H9 (cell line): ENCODE results near the gene CLEC4G. TPM values are rescaled to one million over a fixed set of nuclear protein-coding genes. Genes with fewer than 3 reads are reported as not detected.

ENCODE experiments used
- DNase-seq: peaks from one replicate; pipeline ENCODE4 v3.0.0-alpha.2; 2017
- H2AFZ ChIP-seq: one replicate; pipeline ENCODE4 v1.6.1; 2013; ENCODE audit warnings: mild to moderate bottlenecking, low read length, control low read depth, moderate library complexity
- H2AK5ac ChIP-seq: 2 replicates; pipeline ENCODE4 v1.6.1; 2013; ENCODE audit warnings: low read length, control low read depth, mixed read lengths; ENCODE audit not compliant: insufficient read length
- H2BK120ac ChIP-seq: one replicate; pipeline ENCODE4 v1.6.1; 2013; ENCODE audit warnings: low read depth, mild to moderate bottlenecking, low read length, control low read depth, inconsistent platforms; ENCODE audit not compliant: poor library complexity, severe bottlenecking
- H2BK12ac ChIP-seq: 2 replicates; pipeline ENCODE4 v1.6.1; 2013; ENCODE audit warnings: low read length, control low read depth, mixed read lengths, low read depth; ENCODE audit not compliant: insufficient read length
- H2BK15ac ChIP-seq: 2 replicates; pipeline ENCODE4 v1.6.1; 2013; ENCODE audit warnings: low read depth, low read length, control low read depth
- H2BK20ac ChIP-seq: one replicate; pipeline ENCODE4 v1.6.1; 2013; ENCODE audit warnings: low read depth, mild to moderate bottlenecking, low read length, control low read depth, inconsistent platforms; ENCODE audit not compliant: poor library complexity, severe bottlenecking
- H2BK5ac ChIP-seq: 2 replicates; pipeline ENCODE4 v1.6.1; 2013; ENCODE audit warnings: low read length, control low read depth, mixed read lengths; ENCODE audit not compliant: insufficient read length
- H3K14ac ChIP-seq: 2 replicates; pipeline ENCODE4 v1.6.1; 2013; ENCODE audit warnings: low read length, control low read depth; ENCODE audit not compliant: insufficient read depth
- H3K18ac ChIP-seq: 2 replicates; pipeline ENCODE4 v1.6.1; 2013; ENCODE audit warnings: low read depth, mild to moderate bottlenecking, mixed read lengths, low read length, control low read depth; ENCODE audit not compliant: insufficient read length
- H3K23ac ChIP-seq: 2 replicates; pipeline ENCODE4 v1.6.1; 2013; ENCODE audit warnings: low read length, control low read depth, mixed read lengths, low read depth; ENCODE audit not compliant: insufficient read length
- H3K23me2 ChIP-seq: 2 replicates; pipeline ENCODE4 v1.6.1; 2013; ENCODE audit warnings: low read depth, mild to moderate bottlenecking, mixed read lengths, low read length, control low read depth; ENCODE audit not compliant: insufficient read length, poor library complexity, severe bottlenecking
- H3K27ac ChIP-seq: 2 replicates; pipeline ENCODE4 v1.5.1; 2013; ENCODE audit warnings: low read length, control low read depth, mixed read lengths, low read depth; ENCODE audit not compliant: insufficient read length
- H3K27me3 ChIP-seq: 2 replicates; pipeline ENCODE4 v1.6.1; 2013; ENCODE audit warnings: low read length, control low read depth, inconsistent platforms; ENCODE audit not compliant: insufficient read depth
- H3K4ac ChIP-seq: 2 replicates; pipeline ENCODE4 v1.6.1; 2013; ENCODE audit warnings: low read depth, mild to moderate bottlenecking, control low read depth, inconsistent platforms, low read length, moderate library complexity
- H3K4me1 ChIP-seq: 2 replicates; pipeline ENCODE4 v1.6.1; 2013; ENCODE audit warnings: low read length, control low read depth, inconsistent platforms; ENCODE audit not compliant: insufficient read depth
- H3K4me2 ChIP-seq: 2 replicates; pipeline ENCODE4 v1.6.1; 2013; ENCODE audit warnings: low read length, control low read depth, mixed read lengths; ENCODE audit not compliant: insufficient read length, insufficient read depth
- H3K56ac ChIP-seq: 2 replicates; pipeline ENCODE4 v1.6.1; 2013; ENCODE audit warnings: low read depth, mild to moderate bottlenecking, mixed read lengths, low read length, control low read depth; ENCODE audit not compliant: insufficient read length
- H3K79me1 ChIP-seq: 2 replicates; pipeline ENCODE4 v1.6.1; 2013; ENCODE audit warnings: low read depth, mild to moderate bottlenecking, moderate library complexity, low read length, control low read depth, inconsistent platforms; ENCODE audit not compliant: insufficient read depth, poor library complexity, severe bottlenecking
- H3K79me2 ChIP-seq: 2 replicates; pipeline ENCODE4 v1.6.1; 2013; ENCODE audit warnings: low read length, control low read depth, inconsistent platforms; ENCODE audit not compliant: insufficient read depth
- H3K9ac ChIP-seq: 2 replicates; pipeline ENCODE4 v1.6.1; 2013; ENCODE audit warnings: low read length, control low read depth, mixed read lengths; ENCODE audit not compliant: insufficient read length; ENCODE audit errors: extremely low read depth
- H3K9me3 ChIP-seq: one replicate; pipeline ENCODE4 v1.6.1; 2013; ENCODE audit warnings: low read depth, low read length, inconsistent platforms; ENCODE audit not compliant: control insufficient read depth
- H3T11ph ChIP-seq: one replicate; pipeline ENCODE4 v1.6.1; 2013; ENCODE audit warnings: mild to moderate bottlenecking, low read length, control low read depth, inconsistent platforms
- H4K20me1 ChIP-seq: one replicate; pipeline ENCODE4 v1.6.1; 2013; ENCODE audit not compliant: control insufficient read depth, insufficient read length, insufficient read depth
- H4K5ac ChIP-seq: 2 replicates; pipeline ENCODE4 v1.6.1; 2013; ENCODE audit warnings: low read depth, mild to moderate bottlenecking, mixed read lengths, low read length, control low read depth; ENCODE audit not compliant: insufficient read length
- H4K8ac ChIP-seq: replicated peaks from 2 replicates; pipeline ENCODE4 v1.6.1; 2013; ENCODE audit warnings: low read length, control low read depth, mixed read lengths, low read depth; ENCODE audit not compliant: insufficient read length
- H4K91ac ChIP-seq: 2 replicates; pipeline ENCODE4 v1.6.1; 2013; ENCODE audit warnings: low read depth, mild to moderate bottlenecking, moderate library complexity, mixed read lengths, low read length, control low read depth; ENCODE audit not compliant: insufficient read length
- H3K27ac Mint-ChIP-seq, 3 experiments: 2 replicates in 2 of 3; 3 replicates in 1 of 3; pipeline ENCODE4 v1.8.0; 2020 to 2021; ENCODE audit warnings: mixed read lengths in 3 of 3, mild to moderate bottlenecking in 1 of 3, moderate library complexity in 1 of 3
- H3K27me3 Mint-ChIP-seq: 2 replicates; pipeline ENCODE4 v1.8.0; 2021; ENCODE audit warnings: low read depth, mild to moderate bottlenecking, moderate library complexity, mixed read lengths
- H3K36me3 Mint-ChIP-seq, 3 experiments: 2 replicates in 2 of 3; 3 replicates in 1 of 3; pipeline ENCODE4 v1.8.0; 2020 to 2021; ENCODE audit warnings: low read depth in 3 of 3, mixed read lengths in 3 of 3; ENCODE audit not compliant: insufficient read depth in 1 of 3
- H3K4me1 Mint-ChIP-seq, 2 experiments: 2 replicates each; pipeline ENCODE4 v1.8.0; 2020; ENCODE audit warnings: mixed read lengths in 2 of 2
- H3K4me3 Mint-ChIP-seq, 2 experiments: 2 replicates in 1 of 2; 3 replicates in 1 of 2; pipeline ENCODE4 v1.8.0; 2020 to 2021; ENCODE audit warnings: mild to moderate bottlenecking in 2 of 2, mixed read lengths in 2 of 2, moderate library complexity in 1 of 2
- H3K9me3 Mint-ChIP-seq, 2 experiments: 2 replicates in 1 of 2; 3 replicates in 1 of 2; pipeline ENCODE4 v1.8.0; 2020; ENCODE audit warnings: mild to moderate bottlenecking in 2 of 2, mixed read lengths in 2 of 2, moderate library complexity in 1 of 2
- CTCF ChIP-seq: fragments of 200-600 bp; sonication (generic); conservative IDR thresholded peaks from 3 replicates; pipeline ENCODE4 v1.8.0; 2021; ENCODE audit warnings: antibody characterized with exemption, mild to moderate bottlenecking
- WGBS: extraction: QIAGEN DNeasy Blood & Tissue Kit; methylation state at CpG from one replicate; pipeline ENCODE4 v1.1.7; 2013; ENCODE audit warnings: missing lambda C conversion rate, low lambda C conversion rate, mixed read lengths; ENCODE audit not compliant: insufficient read length; ENCODE audit errors: extremely low coverage; 5-methylcytosine and 5-hydroxymethylcytosine counted together
- total RNA-seq: library from RNA; stranded (reverse); gene quantifications from 2 replicates; pipeline ENCODE4 v1.2.1, GENCODE V29; 2021

The CLEC4G gene
- total RNA-seq, 1 experiment from 2014 or later, result not detected

- Histone ChIP-seq H4K8ac (no peak overlapping the region), H2BK120ac (no peak overlapping the region), H3K18ac (no peak overlapping the region), H3K9me3 (no peaks in the 10 kb centered on the region), H3K79me2 (no peaks in the 10 kb centered on the region), H3K14ac (no peak overlapping the region), H3K23ac (no peak overlapping the region), H2BK12ac (no peak overlapping the region), H3K79me1 (no peaks in the 10 kb centered on the region), H3K27ac (no peak overlapping the region), H2BK20ac (no peak overlapping the region), H3K27me3 (no peaks in the 10 kb centered on the region), H3T11ph (no peak overlapping the region), H3K4me1 (no peaks in the 10 kb centered on the region; the same call in 1 of the 2 replicates), H3K4me2 (no peak overlapping the region), H3K9ac (no peak overlapping the region), H2BK15ac (no peak overlapping the region), H4K5ac (no peak overlapping the region), H2AK5ac (no peak overlapping the region), H3K56ac (no peak overlapping the region), H2BK5ac (no peak overlapping the region), H4K20me1 (peaks cover 2% of the 10 kb centered on the region), H3K4ac (no peak overlapping the region), H3K23me2 (no peaks in the 10 kb centered on the region), H4K91ac (no peak overlapping the region), H2AFZ (no peak overlapping the region)
- DNase-seq, result no peak
- WGBS, result no CpG with 5 or more reads among the region's 4 CpGs
- peaks cover 47% of the 10 kb centered on the region for H3K27me3 Mint-ChIP-seq
- no peak overlapping the region for H3K4me3 Mint-ChIP-seq
- H3K4me1 Mint-ChIP-seq, result peaks cover 5 to 25% of the 10 kb centered on the region in 2 experiments
- no peak overlapping the region for H3K27ac Mint-ChIP-seq
- no peak for TF ChIP-seq CTCF
- no peaks in the 10 kb centered on the region for H3K36me3 Mint-ChIP-seq
- H3K9me3 Mint-ChIP-seq, result no peaks in the 10 kb centered on the region
Measured at GRCh38 chr19:7694499-7694898, 37.4 kb downstream of the CLEC4G start.
